ENCODE measurements around the gene CPNE5.

GRCh38 chr6:36700071-36700812, 139.0 kb downstream of the CPNE5 start:
- no peak for TF ChIP-seq NR4A1 (CRISPR knock-in tag; IDR thresholded peaks at IDR 0.05)
- TF ChIP-seq NR4A1 (tag; IDR thresholded peaks at IDR 0.05): no peak
- TF ChIP-seq CREM (IDR thresholded peaks at IDR 0.05; ENCODE audit: low read depth): no peak
- TF ChIP-seq ZNF592 (IDR thresholded peaks at IDR 0.05): no peak
- no peak for TF ChIP-seq ATF3 (IDR thresholded peaks at IDR 0.05)
- TF ChIP-seq ATF3 (CRISPR knock-in tag; conservative IDR thresholded peaks at IDR 0.05): no peak
- TF ChIP-seq SAFB2 (IDR thresholded peaks at IDR 0.05; ENCODE audit: borderline replicate concordance, low read depth, low read length, severe bottlenecking): no peak
- TF ChIP-seq BCOR (IDR thresholded peaks at IDR 0.05): no peak
- no peak for TF ChIP-seq MYC (IDR thresholded peaks at IDR 0.05; ENCODE audit: low read depth, low read length)
- no peak for TF ChIP-seq MYC (CRISPR knock-in tag; IDR thresholded peaks at IDR 0.05; ENCODE audit: borderline replicate concordance, low read depth)
- no peak for TF ChIP-seq SREBF1 (IDR thresholded peaks at IDR 0.05; ENCODE audit: borderline replicate concordance, low read depth, low read length)
- no peak for TF ChIP-seq JUN (IDR thresholded peaks at IDR 0.05; ENCODE audit: borderline replicate concordance, low read depth, low read length)
- TF ChIP-seq JUN (CRISPR knock-in tag; IDR thresholded peaks at IDR 0.05; ENCODE audit: borderline replicate concordance): no peak
